Activated T-cell treated with anti-CD3 and anti-CD28 coated beads, Interleukin-2, amount 50 U/mL, for 72 hours (primary cell): ENCODE results near the gene MAP7D2. TPM values are rescaled to one million over a fixed set of nuclear protein-coding genes. Genes with fewer than 3 reads are reported as not detected.
"Not testable (repeated sequence)": the region's sequence is repeated elsewhere in the genome, so short reads cannot be mapped to it uniquely, and the experiment has no call there.

ENCODE experiments used
- ATAC-seq, 2 donors: fragments of 150-1000 bp; cut with Tn5 transposase; replicated peaks in 1 of 2; 2 replicates each; pipeline ENCODE4 v1.10.0; 2021; ENCODE audit warnings: moderate library complexity in 2 of 2, mild to moderate bottlenecking in 1 of 2
- DNase-seq, 2 donors: peaks; one replicate each; pipeline ENCODE4 v3.0.0; 2021 to 2022; ENCODE audit warnings: mixed read lengths in 1 of 2
- H3K27ac Mint-ChIP-seq: one replicate; pipeline ENCODE4 v1.8.0; 2022; ENCODE audit warnings: mild to moderate bottlenecking, moderate library complexity, mixed read lengths
- H3K27me3 Mint-ChIP-seq: one replicate; pipeline ENCODE4 v1.8.0; 2022; ENCODE audit warnings: low read depth, mixed read lengths
- H3K36me3 Mint-ChIP-seq, 2 donors: one replicate each; pipeline ENCODE4 v1.8.0; 2022; ENCODE audit warnings: mixed read lengths in 2 of 2, mild to moderate bottlenecking in 1 of 2; ENCODE audit not compliant: insufficient read depth in 2 of 2
- H3K4me1 Mint-ChIP-seq: one replicate; pipeline ENCODE4 v1.8.0; 2022; ENCODE audit warnings: low read depth, mixed read lengths
- H3K4me3 Mint-ChIP-seq, 2 donors: one replicate each; pipeline ENCODE4 v1.8.0; 2022; ENCODE audit warnings: mild to moderate bottlenecking in 2 of 2, mixed read lengths in 2 of 2, moderate library complexity in 2 of 2
- H3K9me3 Mint-ChIP-seq, 2 donors: one replicate each; pipeline ENCODE4 v1.8.0; 2022; ENCODE audit warnings: mixed read lengths in 2 of 2
- total RNA-seq, 2 donors: library from RNA; stranded (reverse); gene quantifications; one replicate each; pipeline ENCODE4 v1.2.3, GENCODE V29; 2022

Gene MAP7D2
- total RNA-seq, 2 donors from 2014 or later, result 0.12 to 0.96 TPM

- Mint-ChIP-seq H3K9me3 (no peaks in the 10 kb centered on the region), H3K4me3 (no peak overlapping the region), H3K36me3 (peaks cover 3 to 45% of the 10 kb centered on the region in 2 donors), H3K4me1 (peaks cover 33% of the 10 kb centered on the region), H3K27ac (peak overlapping the region; percentile 57), H3K27me3 (no peaks in the 10 kb centered on the region)
- no peak for DNase-seq
- no peak for ATAC-seq
These were observed 16.0 kb upstream of the MAP7D2 start for GRCh38 chrX:20132666-20133065.

DNA sequence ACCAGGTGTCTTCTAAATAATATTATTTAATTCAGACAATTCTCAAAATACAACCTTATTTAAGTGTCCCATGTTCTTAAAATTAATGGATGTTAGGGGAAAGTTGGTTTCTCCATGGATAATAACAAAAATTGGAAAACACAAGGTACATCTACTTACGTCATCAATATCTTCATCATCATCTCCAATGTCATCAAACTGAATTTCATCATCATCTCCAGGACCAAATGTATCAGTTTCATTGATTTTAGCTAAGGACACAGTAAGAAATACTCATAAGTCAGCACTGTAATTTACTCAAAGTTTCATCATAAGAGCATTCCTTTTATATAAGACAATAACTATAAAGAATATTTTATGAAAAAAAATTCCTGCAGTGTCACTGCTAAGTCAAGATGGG, 13.7 kb upstream of the MAP7D2 start:
- ATAC-seq, result no peak
- no peak for DNase-seq
- Mint-ChIP-seq H3K9me3 (no peaks in the 10 kb centered on the region), H3K27me3 (no peaks in the 10 kb centered on the region), H3K36me3 (peaks cover 0 to 31% of the 10 kb centered on the region in 2 donors), H3K27ac (no peak overlapping the region), H3K4me1 (peaks cover 10% of the 10 kb centered on the region), H3K4me3 (no peak overlapping the region)

DNA sequence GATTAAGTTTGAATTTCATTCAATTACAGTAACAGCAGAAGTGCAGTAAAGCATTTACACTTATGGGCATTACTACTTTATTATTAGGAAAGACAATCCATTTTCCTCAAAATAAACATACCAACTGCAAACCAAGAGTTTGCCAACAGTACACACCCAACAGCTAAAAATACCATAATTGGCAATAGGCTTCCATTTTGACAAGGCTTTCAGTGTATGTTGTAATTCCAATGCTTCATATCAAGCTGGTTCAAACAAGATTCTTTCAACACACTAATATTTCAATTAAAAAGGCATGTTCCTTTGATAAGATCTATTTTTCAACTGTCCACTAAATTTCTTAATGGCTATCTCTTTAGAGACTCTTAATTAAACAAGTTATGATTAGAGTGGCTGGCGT, 12.8 kb upstream of the MAP7D2 start:
- no peak for ATAC-seq
- H3K9me3 Mint-ChIP-seq, result no peaks in the 10 kb centered on the region
- H3K27ac Mint-ChIP-seq, result no peak overlapping the region
- H3K4me3 Mint-ChIP-seq, result no peak overlapping the region
- peaks cover 0 to 28% of the 10 kb centered on the region in 2 donors for H3K36me3 Mint-ChIP-seq
- no peaks in the 10 kb centered on the region for H3K27me3 Mint-ChIP-seq
- no peak for DNase-seq
- peaks cover 9% of the 10 kb centered on the region for H3K4me1 Mint-ChIP-seq

DNA sequence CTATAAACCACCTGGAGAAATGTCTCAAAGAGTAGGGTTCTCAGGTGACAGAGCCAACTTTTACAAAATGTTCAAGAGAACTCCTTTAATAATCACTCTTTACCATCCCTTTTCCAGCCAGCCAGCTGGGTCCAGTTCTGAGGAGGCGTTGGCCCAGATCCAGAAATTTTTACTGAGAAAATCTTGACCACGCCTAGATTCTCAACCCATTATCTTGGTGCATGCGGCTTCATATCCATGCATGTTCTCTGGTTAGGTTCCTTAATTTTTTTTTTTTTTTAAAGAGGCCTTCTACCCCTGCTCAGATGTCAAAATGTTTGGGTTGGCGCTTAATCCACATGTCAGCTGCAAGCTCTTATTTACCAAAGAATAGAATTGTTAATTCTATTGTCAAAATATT, 12.0 kb upstream of the MAP7D2 start:
- Mint-ChIP-seq H3K9me3 (no peaks in the 10 kb centered on the region), H3K4me3 (no peak overlapping the region), H3K36me3 (peaks cover 0 to 24% of the 10 kb centered on the region in 2 donors), H3K4me1 (peaks cover 9% of the 10 kb centered on the region), H3K27me3 (no peaks in the 10 kb centered on the region), H3K27ac (no peak overlapping the region)
- no peak for DNase-seq
- no peak for ATAC-seq

DNA sequence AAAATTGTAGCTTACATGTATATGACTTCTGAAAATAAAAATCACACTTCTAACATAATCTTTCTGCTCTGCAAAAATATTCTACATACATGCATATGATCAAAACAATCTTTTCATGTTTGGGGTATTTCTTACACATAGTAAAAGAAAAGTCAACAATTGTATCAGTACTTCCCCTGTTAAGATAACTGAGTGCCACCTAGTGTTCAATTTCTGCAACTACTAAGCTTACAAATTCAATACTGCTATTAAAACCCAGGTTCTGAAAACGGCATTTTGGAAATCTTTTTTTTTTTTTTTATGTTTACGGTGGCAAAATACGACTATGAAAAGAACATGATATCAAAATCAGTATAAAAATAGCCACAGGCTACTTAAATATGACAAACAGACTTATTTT, 10.7 kb upstream of the MAP7D2 start:
- peaks cover 0 to 15% of the 10 kb centered on the region in 2 donors for H3K36me3 Mint-ChIP-seq
- not testable (repeated sequence) for DNase-seq, H3K27me3 Mint-ChIP-seq, H3K9me3 Mint-ChIP-seq, H3K4me3 Mint-ChIP-seq, H3K27ac Mint-ChIP-seq, H3K4me1 Mint-ChIP-seq
- ATAC-seq, result peak; percentile 50 to 51

DNA sequence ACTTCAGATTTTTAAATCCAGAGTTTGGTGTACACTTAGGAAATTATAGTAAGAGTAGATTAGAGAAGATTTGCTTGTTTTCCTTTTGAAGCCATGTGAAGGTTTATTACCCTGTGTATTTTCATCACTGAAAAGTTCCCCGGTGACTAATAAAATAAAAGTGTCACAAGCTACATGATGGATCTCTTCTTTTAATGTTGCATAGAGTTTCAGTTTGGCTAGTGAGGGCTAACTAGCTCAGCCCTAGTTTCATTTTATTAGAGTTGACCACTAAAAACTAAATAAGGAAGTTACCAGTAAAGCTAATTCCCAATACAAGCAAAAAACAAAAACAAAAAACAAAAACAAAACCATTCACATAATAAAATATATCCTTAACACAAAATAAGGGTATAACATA, 10.1 kb upstream of the MAP7D2 start:
- ATAC-seq, H3K9me3 Mint-ChIP-seq, H3K4me1 Mint-ChIP-seq, H3K27ac Mint-ChIP-seq, H3K27me3 Mint-ChIP-seq, H3K4me3 Mint-ChIP-seq, DNase-seq: not testable (repeated sequence)
- H3K36me3 Mint-ChIP-seq, result peaks cover 0 to 12% of the 10 kb centered on the region in 2 donors

- Mint-ChIP-seq H3K4me3 (no peak overlapping the region), H3K27ac (no peak overlapping the region), H3K4me1 (no peaks in the 10 kb centered on the region), H3K36me3 (peaks cover 0 to 10% of the 10 kb centered on the region in 2 donors), H3K9me3 (no peaks in the 10 kb centered on the region), H3K27me3 (no peaks in the 10 kb centered on the region)
- ATAC-seq (no peak), DNase-seq (no peak)
These were observed 8.3 kb upstream of the MAP7D2 start for GRCh38 chrX:20124964-20125363.

DNA sequence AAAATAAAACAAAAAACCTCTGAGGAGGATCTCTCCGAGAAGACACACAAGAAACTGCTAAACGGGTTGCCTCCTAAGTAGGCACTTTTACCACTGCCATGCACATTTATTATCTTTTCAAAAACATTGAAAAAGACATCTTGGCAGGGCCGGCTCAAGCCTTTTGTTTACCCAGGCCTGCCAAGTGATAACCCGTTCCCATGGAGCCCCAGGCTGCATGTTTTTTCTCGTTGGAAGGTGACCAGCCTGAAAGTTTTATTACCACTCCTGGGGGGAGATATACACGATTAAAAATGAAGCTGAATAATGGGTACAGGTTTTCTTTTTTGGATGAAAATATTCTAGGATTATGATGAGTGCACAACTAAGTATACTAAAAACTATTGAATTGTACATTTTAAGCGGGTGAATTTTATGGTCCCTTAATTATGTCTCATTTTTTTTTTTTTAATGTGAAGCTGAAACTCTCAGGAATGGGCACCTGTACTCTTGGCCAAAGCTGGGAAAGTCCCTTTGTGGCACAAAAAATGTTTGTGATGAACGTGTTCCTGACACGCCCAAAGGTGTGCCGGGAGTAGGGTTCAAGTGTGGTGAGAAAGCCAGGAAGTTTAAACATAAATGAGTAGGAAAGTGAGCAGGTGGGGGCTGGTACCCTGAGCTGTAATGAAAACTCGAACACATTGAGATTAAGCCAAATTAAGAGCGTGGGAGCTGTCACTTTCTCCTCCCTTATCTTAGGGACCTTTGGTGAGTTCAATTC, 1.5 kb upstream of the MAP7D2 start:
- peaks cover 19% of the 10 kb centered on the region for H3K4me1 Mint-ChIP-seq

GRCh38 chrX:20116087-20116576, 575 bp downstream of the MAP7D2 start:
- H3K27me3 Mint-ChIP-seq, result peaks cover 27% of the 10 kb centered on the region
- peaks cover 0 to 2% of the 10 kb centered on the region in 2 donors for H3K36me3 Mint-ChIP-seq
- peak overlapping the region; percentile 54 to 66 for H3K4me3 Mint-ChIP-seq
- peaks cover 19% of the 10 kb centered on the region for H3K4me1 Mint-ChIP-seq
- peak; percentile 15 to 35 for ATAC-seq
- no peak overlapping the region for H3K27ac Mint-ChIP-seq
- H3K9me3 Mint-ChIP-seq, result no peaks in the 10 kb centered on the region
- no peak for DNase-seq

More for the DNA sequence above, 1.5 kb upstream of the MAP7D2 start:
- Mint-ChIP-seq H3K4me3 (no peak overlapping the region), H3K9me3 (no peaks in the 10 kb centered on the region), H3K36me3 (peaks cover 0 to 2% of the 10 kb centered on the region in 2 donors), H3K27me3 (peaks cover 27% of the 10 kb centered on the region), H3K27ac (no peak overlapping the region)
- DNase-seq (no peak), ATAC-seq (no peak)

- Mint-ChIP-seq H3K4me3 (no peak overlapping the region), H3K27ac (no peak overlapping the region), H3K36me3 (peaks cover 0 to under 1% of the 10 kb centered on the region in 2 donors), H3K9me3 (no peaks in the 10 kb centered on the region), H3K27me3 (peaks cover 25% of the 10 kb centered on the region), H3K4me1 (peaks cover 14% of the 10 kb centered on the region)
- ATAC-seq (no peak), DNase-seq (no peak)
These were observed 4.5 kb downstream of the MAP7D2 start for GRCh38 chrX:20112022-20112774.

GRCh38 chrX:20111271-20111670, 5.4 kb downstream of the MAP7D2 start:
- peaks cover 21% of the 10 kb centered on the region for H3K27me3 Mint-ChIP-seq
- H3K9me3 Mint-ChIP-seq, result no peaks in the 10 kb centered on the region
- H3K36me3 Mint-ChIP-seq, result no peaks in the 10 kb centered on the region
- peaks cover 14% of the 10 kb centered on the region for H3K4me1 Mint-ChIP-seq
- no peak overlapping the region for H3K4me3 Mint-ChIP-seq
- no peak for ATAC-seq
- DNase-seq, result no peak
- H3K27ac Mint-ChIP-seq, result no peak overlapping the region

GRCh38 chrX:20101934-20102581, 14.6 kb downstream of the MAP7D2 start:
- H3K4me3 Mint-ChIP-seq, result no peak overlapping the region
- H3K27me3 Mint-ChIP-seq, result no peaks in the 10 kb centered on the region
- no peaks in the 10 kb centered on the region for H3K36me3 Mint-ChIP-seq
- no peak for DNase-seq
- H3K27ac Mint-ChIP-seq, result no peak overlapping the region
- H3K4me1 Mint-ChIP-seq, result peaks cover 18% of the 10 kb centered on the region
- ATAC-seq, result no peak
- H3K9me3 Mint-ChIP-seq, result no peaks in the 10 kb centered on the region

GRCh38 chrX:20091499-20091898, 25.2 kb downstream of the MAP7D2 start:
- DNase-seq, result no peak
- no peaks in the 10 kb centered on the region for H3K36me3 Mint-ChIP-seq
- ATAC-seq, result no peak
- H3K4me3 Mint-ChIP-seq, result no peak overlapping the region
- no peaks in the 10 kb centered on the region for H3K9me3 Mint-ChIP-seq
- H3K4me1 Mint-ChIP-seq, result no peaks in the 10 kb centered on the region
- peaks cover 10% of the 10 kb centered on the region for H3K27me3 Mint-ChIP-seq
- H3K27ac Mint-ChIP-seq, result no peak overlapping the region
